Measurements from ENCODE around the gene UPK3A.

The UPK3A gene

DNA sequence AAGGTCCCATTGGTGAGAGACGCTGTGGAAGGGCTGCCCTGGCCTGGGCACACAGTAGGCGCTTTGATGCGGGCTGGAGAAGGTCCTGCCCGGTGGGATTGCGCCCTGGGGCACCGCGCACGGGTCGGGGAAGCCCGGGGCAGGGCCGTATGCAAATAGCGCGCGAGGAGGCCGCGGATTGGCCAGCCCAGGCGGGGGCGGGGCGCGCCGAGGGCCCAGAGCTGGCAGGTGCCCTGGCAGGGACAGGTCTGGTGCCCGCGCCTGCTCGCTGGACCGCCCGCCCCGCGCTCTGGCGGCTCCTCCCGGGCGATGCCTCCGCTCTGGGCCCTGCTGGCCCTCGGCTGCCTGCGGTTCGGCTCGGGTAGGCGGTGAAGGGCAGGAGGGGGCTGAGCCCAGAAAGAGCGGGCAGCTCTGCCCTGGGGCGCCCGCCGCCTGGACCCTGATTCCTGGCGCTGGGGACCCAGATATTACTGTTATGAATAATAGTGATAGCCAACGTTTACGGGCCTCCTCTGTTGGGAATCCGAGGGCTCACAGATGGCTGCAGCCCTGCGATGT is at the start of gene UPK3A:
UPK3A (plus strand) TSS at position 245 of the 558 bp plus-strand sequence; CDS start at position 310, 65 bp downstream.
- no peak within 1 kb of the TSS for H3K4me3 ChIP-seq (ENCODE audit: control insufficient read depth, low read depth, low read length)
- no peak for DNase-seq (ENCODE audit: low read depth)
- TF ChIP-seq, protein P1, sequence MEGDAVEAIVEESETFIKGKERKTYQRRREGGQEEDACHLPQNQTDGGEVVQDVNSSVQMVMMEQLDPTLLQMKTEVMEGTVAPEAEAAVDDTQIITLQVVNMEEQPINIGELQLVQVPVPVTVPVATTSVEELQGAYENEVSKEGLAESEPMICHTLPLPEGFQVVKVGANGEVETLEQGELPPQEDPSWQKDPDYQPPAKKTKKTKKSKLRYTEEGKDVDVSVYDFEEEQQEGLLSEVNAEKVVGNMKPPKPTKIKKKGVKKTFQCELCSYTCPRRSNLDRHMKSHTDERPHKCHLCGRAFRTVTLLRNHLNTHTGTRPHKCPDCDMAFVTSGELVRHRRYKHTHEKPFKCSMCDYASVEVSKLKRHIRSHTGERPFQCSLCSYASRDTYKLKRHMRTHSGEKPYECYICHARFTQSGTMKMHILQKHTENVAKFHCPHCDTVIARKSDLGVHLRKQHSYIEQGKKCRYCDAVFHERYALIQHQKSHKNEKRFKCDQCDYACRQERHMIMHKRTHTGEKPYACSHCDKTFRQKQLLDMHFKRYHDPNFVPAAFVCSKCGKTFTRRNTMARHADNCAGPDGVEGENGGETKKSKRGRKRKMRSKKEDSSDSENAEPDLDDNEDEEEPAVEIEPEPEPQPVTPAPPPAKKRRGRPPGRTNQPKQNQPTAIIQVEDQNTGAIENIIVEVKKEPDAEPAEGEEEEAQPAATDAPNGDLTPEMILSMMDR (conservative IDR thresholded peaks at IDR 0.05; ENCODE audit: control insufficient read depth, insufficient read depth, low read depth, low read length), result no peak

DNA sequence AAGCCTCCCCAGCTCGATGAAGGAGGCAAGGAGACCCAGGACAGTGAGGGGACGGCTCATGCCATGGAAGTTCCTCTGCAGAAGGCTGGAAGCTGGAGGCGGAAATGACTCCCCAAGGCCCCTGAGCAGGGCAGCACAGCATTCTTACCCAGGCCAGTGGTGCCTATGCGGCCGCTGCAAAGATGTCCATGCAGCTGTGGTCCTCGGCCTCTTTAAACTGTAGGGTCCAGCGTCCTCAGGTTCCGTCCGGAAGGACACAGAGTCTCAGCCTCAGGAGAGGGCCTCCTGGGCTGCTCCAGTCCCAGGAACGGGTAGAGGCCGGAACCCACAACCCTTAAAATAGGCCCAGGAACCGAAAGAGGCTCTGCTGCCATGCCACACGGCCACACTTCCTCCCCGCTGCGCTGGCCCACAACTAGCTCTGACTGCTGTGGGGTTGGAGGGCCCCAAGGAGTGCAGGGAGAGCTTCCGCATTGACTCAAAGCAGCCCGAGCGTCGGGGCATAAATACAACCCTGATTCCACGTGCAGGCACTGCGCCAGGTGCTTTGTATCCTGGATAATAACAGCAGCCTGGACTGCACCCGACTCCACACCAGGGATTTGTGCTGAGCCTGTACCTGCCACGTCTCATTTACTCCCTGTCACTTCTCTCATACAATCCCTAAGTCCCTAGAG is 49.5 kb upstream of the UPK3A start:
- TF ChIP-seq, protein P1 (conservative IDR thresholded peaks at IDR 0.05; ENCODE audit: control insufficient read depth, insufficient read depth, low read depth, low read length), result no peak
- H3K4me3 ChIP-seq (ENCODE audit: control insufficient read depth, low read depth, low read length), result no peak overlapping the region
- no peak for DNase-seq (ENCODE audit: low read depth)

DNA sequence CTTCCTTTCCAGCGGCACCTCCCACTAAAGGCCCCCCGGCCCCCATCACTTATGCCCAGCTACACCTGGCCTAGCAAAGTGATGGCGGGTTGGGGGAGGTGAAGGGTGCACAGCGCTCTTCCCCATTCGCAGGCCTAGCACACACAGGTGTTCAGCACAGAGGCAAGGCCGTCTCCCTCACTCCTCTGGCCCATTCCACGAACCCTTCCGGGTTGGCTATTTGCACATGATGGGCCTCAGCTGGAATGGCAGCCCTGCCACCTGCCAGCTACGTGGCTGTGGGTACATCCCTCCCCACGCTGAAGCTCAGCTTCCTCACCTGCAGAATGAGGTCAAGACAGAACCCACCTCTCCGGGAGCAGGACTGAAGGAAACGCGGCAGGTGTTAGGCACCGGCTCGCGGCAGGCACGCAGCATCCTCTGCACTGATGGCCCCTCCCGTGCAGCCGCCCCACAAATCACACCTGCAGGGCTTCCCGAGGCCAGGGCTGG is 48.9 kb upstream of the UPK3A start:
- TF ChIP-seq, protein P1 (conservative IDR thresholded peaks at IDR 0.05; ENCODE audit: control insufficient read depth, insufficient read depth, low read depth, low read length), result no peak
- no peak overlapping the region for H3K4me3 ChIP-seq (ENCODE audit: control insufficient read depth, low read depth, low read length)

DNA sequence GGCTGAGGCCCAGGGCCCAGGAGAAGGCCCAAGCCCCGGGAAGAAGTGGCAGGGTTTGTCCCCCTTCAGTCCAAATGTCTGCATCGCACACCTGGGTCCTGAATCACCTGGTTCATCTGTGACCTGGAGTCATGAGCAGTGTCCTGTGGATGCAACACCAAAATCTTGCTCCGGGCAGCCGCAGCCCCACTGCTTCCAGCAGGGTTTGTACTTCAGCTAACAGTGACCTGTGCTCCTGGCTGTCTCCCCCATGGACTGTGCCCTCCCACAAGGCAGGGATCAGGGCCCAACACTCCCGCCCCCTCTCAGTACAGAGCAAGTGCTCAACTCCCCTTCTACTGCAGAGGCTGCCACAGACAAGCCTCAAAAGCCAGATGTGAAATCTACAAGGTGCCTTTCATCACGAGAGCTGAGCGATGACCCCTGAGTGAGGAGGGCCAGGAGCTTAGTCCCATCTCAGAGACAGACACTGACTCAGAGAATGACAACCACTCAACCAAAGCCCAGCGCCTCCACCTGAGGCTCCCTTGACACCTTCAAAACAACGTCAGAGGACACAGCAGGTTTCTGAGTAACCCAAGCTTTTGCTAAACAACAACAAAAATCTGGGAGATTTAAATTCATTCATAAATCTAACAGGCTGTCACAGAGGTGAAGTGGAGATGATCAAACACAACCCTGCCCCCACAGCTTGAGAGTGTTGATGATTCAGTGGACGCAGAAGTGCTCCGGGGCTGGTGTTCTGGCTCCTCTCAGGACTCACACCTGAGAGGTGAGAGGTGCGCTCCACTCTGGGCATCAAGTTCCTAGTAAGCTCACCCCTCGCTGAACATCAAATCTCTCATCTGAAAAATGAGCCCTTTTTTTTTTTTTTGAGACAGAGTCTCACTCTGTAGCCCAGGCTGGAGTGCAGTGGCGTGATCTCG is 47.4 kb upstream of the UPK3A start:
- TF ChIP-seq, protein P1 (conservative IDR thresholded peaks at IDR 0.05; ENCODE audit: control insufficient read depth, insufficient read depth, low read depth, low read length), result no peak
- no peak for DNase-seq (ENCODE audit: low read depth)
- no peak overlapping the region for H3K4me3 ChIP-seq (ENCODE audit: control insufficient read depth, low read depth, low read length)

More for the DNA sequence above, 48.9 kb upstream of the UPK3A start:
- DNase-seq (ENCODE audit: low read depth), result no peak

DNA sequence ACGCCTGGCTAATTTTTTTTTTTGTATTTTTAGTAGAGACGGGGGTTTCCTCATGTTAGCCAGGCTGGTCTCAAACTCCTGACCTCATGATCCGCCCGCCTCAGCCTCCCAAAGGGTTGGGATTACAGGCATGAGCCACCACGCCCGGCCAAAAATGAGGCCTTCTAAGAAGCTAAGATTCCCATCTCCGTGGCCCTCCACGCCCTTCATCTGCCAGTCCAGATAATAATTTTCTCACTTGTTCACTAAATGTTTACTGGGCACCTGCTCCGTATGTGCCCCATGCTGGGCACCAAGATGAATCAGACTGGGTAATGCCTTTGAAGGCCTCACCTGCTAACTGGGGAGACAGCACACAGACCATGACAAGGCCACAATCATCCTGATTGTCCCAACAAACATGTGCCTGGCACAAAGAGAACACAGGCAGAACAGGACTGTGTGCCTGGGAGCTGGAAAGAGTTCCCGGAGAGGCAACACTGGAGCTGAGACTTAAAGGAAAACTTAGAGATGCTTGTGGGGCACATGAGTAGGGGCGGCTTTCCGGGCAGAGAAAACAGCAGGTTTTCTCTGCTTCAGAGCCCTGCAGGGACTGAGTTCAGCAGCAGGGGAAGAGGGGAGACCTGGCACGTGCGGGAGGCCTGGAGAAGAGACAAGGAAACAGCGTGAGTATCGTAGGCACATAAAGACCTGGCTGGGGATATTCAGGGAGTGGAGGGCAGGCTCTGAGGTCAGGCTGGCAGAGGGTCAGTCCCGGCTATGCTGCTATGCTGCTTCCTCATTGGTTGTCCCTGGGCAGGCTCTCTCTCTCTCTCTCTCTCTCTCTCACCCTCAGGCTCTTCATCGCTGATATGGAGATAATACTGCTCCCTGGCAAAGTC is 46.4 kb upstream of the UPK3A start:
- TF ChIP-seq, protein P1 (conservative IDR thresholded peaks at IDR 0.05; ENCODE audit: control insufficient read depth, insufficient read depth, low read depth, low read length), result no peak
- no peak overlapping the region for H3K4me3 ChIP-seq (ENCODE audit: control insufficient read depth, low read depth, low read length)
- DNase-seq (ENCODE audit: low read depth), result no peak
